CD4-positive, alpha-beta T cell treated with Interleukin-6 for 4 hours (primary cell): ENCODE results near the gene CACNA1A.
"Not testable (repeated sequence)": the region's sequence is repeated elsewhere in the genome, so short reads cannot be mapped to it uniquely, and the experiment has no call there.

ENCODE experiments used
- DNase-seq: peaks from one replicate; pipeline ENCODE4 v3.0.0-alpha.2; 2020; ENCODE audit warnings: mixed read lengths

The CACNA1A gene

DNA sequence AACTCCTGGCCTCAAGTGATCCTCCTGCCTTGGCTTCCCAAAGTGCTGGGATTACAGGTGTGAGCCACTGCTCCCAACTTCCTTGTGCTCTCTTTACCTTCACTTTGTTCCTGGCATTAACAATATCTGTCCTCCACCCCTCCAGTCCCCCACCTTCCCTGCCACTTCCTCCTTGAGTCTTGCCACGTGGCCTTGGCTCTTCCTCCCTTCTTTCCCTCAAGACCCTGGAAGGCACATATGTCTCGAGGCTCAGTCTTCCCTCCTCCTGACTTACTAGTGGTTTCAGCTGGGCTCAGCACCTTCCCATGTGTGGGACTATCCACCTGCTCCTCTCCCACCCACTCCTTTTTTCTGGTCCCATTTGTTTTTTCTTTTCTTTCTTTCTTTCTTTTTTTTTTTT is 285.4 kb downstream of the CACNA1A start:
- DNase-seq = no peak

GRCh38 chr19:13215572-13216380 is 290.5 kb downstream of the CACNA1A start:
- peak; percentile 60 for DNase-seq

DNA sequence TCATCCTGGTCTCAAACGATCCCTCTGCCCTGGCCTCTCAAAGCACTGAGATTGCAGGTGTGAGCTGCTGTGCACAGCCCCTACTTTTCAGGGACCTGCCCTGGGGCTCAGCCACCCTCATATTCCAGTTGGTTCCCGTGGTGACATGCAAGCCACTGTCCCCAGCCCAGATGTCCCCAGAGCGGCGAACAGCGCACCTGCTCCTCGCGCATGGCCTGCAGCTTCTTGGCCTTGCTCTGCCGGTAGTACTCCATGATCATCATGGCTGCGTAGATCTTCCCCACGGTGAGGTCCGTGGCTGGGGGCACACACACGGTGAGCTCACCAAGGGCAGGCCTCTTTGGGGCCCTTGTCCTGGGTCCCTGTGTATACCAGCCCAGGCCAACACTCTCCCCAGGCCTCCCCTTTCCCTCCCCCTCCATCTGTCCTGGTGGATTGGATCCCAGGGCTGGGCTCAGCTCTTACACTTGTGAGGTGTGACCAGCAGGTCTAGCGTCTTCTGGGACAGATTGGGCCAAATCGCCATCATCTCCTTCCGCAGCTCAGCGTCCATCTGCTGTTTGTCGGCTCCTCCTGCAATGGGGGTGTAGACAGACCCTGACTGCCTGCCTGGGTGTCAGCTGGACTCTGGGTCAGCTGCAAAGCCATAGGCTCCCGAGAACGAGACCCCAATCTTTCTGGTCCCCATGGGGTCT is 292.1 kb downstream of the CACNA1A start:
- DNase-seq = no peak

DNA sequence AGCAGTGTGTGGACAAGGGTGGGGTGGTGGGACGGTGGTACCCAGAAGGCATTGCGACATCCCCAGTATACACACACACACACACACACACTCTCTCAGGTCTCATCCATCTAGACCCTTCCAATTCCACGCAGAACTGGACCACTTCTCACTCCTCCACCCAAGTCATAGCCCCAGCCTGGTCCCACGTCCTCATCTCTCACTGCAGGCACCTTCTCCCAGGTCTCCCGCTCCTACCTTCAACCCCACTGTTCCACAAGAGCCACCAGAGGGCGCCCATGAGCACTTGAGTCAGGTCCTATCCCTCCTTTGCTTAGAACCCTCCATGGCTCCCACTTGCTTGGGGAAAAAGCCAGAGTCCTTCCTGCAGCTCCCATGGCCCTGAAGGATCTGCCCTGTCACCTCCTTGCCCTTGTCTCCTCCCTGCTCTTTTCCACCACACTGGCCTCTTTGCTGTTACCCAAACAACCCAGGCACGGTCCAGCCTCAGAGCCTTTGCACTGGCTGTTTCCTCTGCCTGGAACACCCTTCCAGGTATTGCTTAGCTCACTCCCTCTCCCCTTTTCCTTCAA is 293.4 kb downstream of the CACNA1A start:
- DNase-seq = peak; percentile 89

DNA sequence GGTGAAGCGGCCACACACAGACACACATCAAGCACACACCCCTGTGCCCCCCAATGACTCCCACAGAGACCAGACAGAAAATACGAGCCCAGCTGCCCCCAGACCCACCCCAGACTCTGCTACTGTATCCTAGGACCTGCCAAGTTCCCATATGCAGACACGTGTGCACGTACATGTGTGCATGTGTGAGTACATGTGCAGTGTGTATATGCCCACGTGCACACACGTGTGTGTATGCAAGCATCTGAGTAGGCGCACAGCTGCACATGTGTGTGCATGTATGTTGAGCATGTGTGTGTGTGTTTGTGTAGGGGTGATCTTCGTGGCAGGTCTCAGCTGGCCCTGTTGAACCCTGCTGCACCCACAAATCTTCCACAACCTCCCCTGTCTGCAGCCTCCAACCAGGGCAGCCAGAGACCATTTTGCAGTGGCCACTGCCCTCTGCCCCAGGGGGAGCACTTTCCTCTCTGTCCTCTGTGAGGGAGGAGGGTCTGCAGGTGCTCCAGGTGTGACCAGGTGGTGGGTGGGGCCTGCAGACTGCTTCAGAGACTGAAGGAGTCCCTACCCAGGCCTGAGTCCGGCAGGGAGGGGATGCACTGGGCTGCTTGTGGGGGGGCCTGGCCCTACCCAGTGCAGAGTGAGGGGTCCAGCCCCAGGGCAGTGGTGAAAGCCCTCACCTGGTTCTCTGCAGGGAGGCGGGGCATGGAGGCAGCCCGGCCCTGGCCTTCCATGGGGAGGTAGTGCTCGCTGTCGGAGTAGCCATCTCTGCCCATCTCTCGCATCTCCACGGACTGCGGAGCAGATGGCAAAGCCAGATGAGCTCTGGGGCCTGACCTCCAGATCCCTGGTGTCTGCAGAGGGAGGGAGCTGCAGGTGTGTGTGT is 294.6 kb downstream of the CACNA1A start:
- no peak for DNase-seq

DNA sequence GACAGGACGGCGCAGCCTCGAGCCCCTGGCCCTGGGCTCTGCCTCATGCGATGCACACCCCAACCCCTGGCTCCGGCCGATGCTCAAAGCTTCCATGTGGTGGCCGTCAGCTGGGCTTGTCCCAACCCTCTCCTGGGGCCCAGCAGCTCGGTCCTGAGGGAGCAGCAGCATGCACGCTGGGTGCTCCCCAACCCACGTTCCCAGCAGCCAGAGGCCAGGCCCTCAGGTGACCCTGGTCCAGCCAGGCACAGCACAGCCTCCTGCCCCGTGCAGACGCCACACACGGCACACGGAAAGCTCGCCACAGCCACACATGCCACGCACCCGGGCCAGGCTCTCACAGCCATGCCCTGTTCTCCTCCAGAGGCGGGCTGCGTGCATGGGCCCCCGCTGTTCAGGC is 295.3 kb downstream of the CACNA1A start:
- DNase-seq = no peak

GRCh38 chr19:13210339-13210775 is 295.9 kb downstream of the CACNA1A start:
- no peak for DNase-seq

DNA sequence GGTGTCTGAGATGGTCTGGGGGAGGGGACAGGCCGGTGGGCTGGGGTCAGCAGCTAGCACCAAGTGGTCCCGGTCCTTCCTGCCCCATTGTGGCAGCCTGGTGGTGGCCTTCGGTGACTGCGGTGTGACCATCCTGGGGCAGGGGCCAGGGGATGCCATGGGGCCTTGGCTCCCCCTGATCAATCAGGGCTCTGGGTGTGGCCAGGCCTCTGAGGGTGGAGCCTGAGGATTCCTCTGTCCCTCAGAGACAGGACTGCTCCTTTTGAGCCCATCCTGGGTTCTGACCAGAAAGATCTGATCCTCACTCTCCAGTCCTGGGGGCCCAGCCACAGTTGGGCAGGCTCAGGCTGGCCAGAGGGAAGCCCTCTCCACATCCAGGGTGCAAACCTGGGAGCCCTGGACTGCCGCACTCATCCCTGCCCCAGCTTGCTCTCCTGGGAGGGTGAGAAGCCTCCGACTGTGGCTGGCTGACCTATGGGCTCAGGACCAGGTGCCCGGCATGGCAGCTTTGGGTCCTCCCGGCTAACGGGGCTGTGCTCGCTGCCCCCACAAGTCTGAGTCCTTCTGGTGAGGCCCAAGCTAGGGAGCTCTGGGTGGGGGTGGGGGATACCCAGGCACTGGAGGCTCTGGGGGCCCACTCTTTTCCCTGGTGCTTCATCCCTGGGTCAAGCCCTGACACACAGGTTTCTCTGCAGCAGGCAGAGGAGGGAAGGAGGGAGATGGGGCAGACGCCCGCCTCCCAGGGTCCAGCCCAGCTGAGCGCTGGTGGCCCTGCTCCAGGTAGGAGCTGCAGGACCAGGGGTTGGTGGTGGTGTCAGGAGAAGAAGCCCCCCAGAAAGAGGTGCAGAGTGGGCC is 296.6 kb downstream of the CACNA1A start:
- DNase-seq = no peak

DNA sequence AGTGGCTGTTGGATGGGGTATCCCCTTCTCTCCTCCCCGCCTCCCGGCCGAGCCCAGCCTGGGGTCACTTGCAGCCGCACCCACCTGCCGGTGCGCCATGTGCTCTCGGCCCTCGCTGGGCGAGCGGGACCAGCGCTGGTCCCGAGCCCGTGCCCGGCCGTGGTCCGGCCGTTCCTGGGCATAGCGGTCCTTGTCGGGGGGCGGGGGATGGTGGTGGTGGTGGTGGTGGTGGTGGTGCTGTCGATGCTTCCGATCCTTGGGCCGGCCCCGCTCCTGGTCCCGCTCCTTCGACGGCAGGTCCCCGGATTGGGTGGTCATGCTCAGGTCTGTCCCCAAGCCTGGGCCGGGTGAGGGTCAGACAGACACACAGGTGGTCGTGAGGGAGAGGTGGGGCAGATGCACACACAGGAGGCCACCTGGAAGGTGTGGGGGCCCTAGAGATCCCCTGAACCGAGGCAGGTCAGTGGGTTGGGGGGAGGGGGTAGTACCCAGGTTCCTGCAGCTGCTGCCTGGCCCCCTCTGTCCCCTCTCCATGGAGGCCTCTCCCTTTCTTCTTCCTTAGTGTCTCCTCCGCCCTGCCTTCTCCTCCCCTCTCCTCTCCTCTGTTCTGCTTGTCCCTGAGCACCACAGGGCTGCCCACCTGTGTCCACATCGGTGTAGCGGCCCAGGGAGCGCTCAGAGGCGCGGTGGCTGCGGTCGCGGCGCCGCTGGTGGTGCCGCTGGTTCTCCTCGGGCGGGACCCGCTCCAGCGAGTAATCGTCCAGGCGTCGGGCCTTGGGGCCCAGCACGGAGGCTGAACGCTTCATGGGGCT is 297.4 kb downstream of the CACNA1A start:
- DNase-seq = no peak

GRCh38 chr19:13207846-13208671 is 298.2 kb downstream of the CACNA1A start:
- peak; percentile 59 for DNase-seq

- no peak for DNase-seq
Measured at GRCh38 chr19:13207237-13207845, 298.9 kb downstream of the CACNA1A start.

DNA sequence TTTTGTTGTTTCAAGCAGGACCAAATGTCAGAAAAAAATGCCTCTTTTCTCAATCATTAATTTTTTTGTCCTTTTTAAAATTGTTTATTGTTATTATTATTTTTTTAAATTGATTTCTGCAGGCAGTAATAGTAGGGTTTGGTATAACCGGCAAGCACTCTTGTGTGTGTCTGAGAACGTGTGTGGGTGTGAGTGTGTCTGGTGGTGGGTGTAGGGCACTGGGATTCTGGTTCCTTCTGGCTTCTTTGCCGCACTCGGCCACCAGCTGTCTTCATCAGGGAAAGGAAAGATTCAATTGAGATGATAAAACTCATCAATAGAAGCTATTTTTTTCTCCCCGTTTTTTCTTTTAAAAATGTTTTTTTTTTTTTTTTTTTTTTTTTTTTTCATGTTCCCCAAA is 299.7 kb downstream of the CACNA1A start:
- no peak for DNase-seq

GRCh38 chr19:13202112-13202511 is 304.2 kb downstream of the CACNA1A start:
- DNase-seq = not testable (repeated sequence)

DNA sequence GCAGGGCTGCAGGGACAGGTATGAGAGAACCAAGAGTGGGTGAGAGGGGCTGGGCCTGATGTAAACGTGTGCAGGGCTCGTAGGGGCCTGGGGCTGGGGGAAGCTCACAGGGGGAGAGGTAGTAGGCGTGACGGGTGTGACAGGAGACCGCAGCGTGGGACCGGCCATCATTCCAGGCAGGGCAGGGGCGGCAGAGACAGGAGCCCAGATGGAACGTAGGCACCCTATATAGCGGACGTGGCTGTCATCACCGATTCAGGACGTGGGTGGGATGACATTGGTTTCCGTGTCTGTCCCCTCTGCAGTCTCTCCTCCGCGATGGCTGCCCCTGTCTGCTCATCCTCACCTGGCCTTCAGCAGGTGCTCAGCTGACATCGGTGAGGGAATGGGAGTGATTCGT is 307.6 kb downstream of the CACNA1A start:
- DNase-seq = no peak

DNA sequence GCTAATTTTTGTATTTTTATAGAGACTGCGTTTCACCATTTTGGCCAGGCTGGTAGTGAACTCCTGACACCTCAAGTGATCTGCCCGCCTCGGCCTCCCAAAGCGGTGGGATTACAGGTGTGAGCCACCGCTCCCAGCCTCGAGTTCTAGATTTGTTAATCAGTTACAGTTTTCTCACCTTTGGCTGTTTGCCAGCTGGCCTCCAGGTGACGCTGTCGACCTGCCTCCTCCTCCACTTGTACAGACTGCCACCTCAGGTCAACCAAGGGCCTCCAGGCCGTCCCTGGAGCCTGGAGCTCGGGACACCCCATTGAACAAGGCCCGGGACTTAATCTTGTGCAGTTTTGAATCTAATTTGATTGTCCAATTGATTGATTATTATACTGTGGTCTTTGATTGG is 310.6 kb downstream of the CACNA1A start:
- peak; percentile 74 for DNase-seq

GRCh38 chr19:13190781-13191540 is 315.3 kb downstream of the CACNA1A start:
- DNase-seq = no peak

- no peak for DNase-seq
Measured at GRCh38 chr19:13189600-13189999, 316.7 kb downstream of the CACNA1A start.

- DNase-seq = no peak
Measured at GRCh38 chr19:13187419-13187818, 318.9 kb downstream of the CACNA1A start.

DNA sequence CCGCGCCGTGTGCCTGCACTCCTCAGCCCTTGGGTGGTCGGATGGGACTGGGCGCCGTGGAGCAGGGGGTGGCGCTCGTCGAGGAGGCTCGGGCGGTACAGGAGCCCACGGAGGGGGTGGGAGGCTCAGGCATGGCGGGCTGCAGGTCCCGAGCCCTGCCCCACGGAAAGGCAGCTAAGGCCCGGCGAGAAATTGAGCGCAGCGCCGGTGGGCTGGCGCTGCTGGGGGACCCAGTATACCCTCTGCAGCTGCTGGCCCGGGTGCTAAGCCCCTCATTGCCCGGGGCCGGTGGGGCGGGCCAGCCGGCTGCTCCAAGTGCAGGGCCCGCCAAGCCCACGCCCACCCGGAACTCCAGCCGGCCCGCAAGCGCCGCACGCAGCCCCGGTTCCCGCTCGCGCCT is 319.6 kb downstream of the CACNA1A start:
- DNase-seq = not testable (repeated sequence)
